PC-3 (cell line): Measurements from ENCODE around the gene CDK5RAP2.

Experiments
- EZH2 ChIP-seq: fragments of 300-600 bp; sonication (generic); IDR thresholded peaks from one replicate; pipeline ENCODE4 v1.6.1; 2017; ENCODE audit warnings: antibody characterized with exemption, mild to moderate bottlenecking, low read length; ENCODE audit not compliant: unreplicated experiment
- TF ChIP-seq, protein P1 (sequence below): fragments of 300-600 bp; sonication (generic); conservative IDR thresholded peaks from 2 replicates; pipeline ENCODE4 v1.5.1; 2017; ENCODE audit warnings: antibody characterized with exemption, low read depth, mild to moderate bottlenecking, low read length

DNA sequence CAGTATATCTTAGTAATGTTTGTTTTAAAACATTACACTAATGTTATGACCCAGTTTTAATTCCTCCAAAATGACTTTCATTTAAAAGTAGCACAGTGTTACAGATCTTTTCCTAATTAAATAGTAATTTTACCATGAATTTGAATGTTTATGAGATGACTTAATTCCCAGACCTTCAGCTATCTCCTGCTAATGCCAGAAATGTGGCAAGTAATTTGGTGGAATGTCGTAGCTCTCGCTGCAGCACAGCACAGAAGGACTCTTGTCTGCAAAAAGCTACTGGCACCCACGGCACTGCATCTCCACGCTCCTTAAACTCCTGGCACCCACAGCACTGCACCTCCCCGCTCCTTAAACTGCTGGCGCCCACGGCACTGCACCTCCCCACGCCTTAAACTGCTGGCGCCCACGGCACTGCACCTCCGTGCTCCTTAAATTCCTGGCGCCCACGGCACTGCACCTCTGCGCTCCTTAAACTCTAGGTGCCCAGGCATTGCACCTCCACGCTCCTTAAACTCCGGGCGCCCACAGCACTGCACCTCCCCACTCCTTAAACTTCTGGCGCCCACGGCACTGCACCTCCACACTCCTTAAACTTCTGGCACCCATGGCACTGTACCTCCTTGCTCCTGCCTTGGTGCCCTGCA, 163.1 kb downstream of the CDK5RAP2 start:
- TF ChIP-seq, protein P1, sequence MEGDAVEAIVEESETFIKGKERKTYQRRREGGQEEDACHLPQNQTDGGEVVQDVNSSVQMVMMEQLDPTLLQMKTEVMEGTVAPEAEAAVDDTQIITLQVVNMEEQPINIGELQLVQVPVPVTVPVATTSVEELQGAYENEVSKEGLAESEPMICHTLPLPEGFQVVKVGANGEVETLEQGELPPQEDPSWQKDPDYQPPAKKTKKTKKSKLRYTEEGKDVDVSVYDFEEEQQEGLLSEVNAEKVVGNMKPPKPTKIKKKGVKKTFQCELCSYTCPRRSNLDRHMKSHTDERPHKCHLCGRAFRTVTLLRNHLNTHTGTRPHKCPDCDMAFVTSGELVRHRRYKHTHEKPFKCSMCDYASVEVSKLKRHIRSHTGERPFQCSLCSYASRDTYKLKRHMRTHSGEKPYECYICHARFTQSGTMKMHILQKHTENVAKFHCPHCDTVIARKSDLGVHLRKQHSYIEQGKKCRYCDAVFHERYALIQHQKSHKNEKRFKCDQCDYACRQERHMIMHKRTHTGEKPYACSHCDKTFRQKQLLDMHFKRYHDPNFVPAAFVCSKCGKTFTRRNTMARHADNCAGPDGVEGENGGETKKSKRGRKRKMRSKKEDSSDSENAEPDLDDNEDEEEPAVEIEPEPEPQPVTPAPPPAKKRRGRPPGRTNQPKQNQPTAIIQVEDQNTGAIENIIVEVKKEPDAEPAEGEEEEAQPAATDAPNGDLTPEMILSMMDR: no peak
- TF ChIP-seq EZH2: no peak
